ENCODE results near the gene NUDT3.

GRCh38 chr6:34360556-34360955, 31.9 kb downstream of the NUDT3 start:
- TF ChIP-seq FOXM1 (IDR thresholded peaks at IDR 0.05; ENCODE audit: borderline replicate concordance) (no peak), BHLHE40 (IDR thresholded peaks at IDR 0.05; ENCODE audit: borderline replicate concordance) (no peak), CTBP1 (IDR thresholded peaks at IDR 0.05; ENCODE audit: borderline replicate concordance) (no peak), ZNF384 (IDR thresholded peaks at IDR 0.05) (no peak), SP1 (IDR thresholded peaks at IDR 0.05) (no peak), HDGF (IDR thresholded peaks at IDR 0.05; ENCODE audit: borderline replicate concordance) (no peak), TARDBP (IDR thresholded peaks at IDR 0.05) (no peak)

Measured in HEK293T (cell line).